ENCODE results near the gene TNFSF10.

The TNFSF10 gene

GRCh38 chr3:172538368-172539151 is 15.3 kb upstream of the TNFSF10 start:
- no peak for TF ChIP-seq EZH2phosphoT487 (IDR thresholded peaks at IDR 0.05; ENCODE audit: borderline replicate concordance)
- TF ChIP-seq CTCF (conservative IDR thresholded peaks at IDR 0.05; ENCODE audit: low read length), result no peak
- Histone ChIP-seq H3K79me2 (ENCODE audit: insufficient read depth, low read length) (no peaks in the 10 kb centered on the region), H3K4me2 (ENCODE audit: low read depth, low read length, poor library complexity, severe bottlenecking) (no peak overlapping the region), H4K20me1 (ENCODE audit: insufficient read depth, low read length, poor library complexity, severe bottlenecking) (no peaks in the 10 kb centered on the region), H3K27me3 (ENCODE audit: insufficient read depth, low read length, poor library complexity, severe bottlenecking) (no peaks in the 10 kb centered on the region), H3K9me2 (replicated peaks; ENCODE audit: low read depth, low read length) (no peaks in the 10 kb centered on the region), H3K9me3 (ENCODE audit: insufficient read depth, low read depth, low read length) (no peaks in the 10 kb centered on the region), H3K4me1 (ENCODE audit: insufficient read depth, low read length, poor library complexity, severe bottlenecking) (peaks cover 10% of the 10 kb centered on the region), H3K4me3 (ENCODE audit: low read length, poor library complexity, severe bottlenecking) (no peak overlapping the region), H2AFZ (ENCODE audit: low read length) (no peak overlapping the region), H3K36me3 (ENCODE audit: insufficient read depth, low read length) (no peaks in the 10 kb centered on the region), H3F3A (ENCODE audit: low read depth) (no peaks in the 10 kb centered on the region), H3K9ac (ENCODE audit: low read depth, low read length, poor library complexity, severe bottlenecking) (no peak overlapping the region)

GRCh38 chr3:172537507-172538158 is 14.4 kb upstream of the TNFSF10 start:
- H3K36me3 ChIP-seq (ENCODE audit: insufficient read depth, low read length), result no peaks in the 10 kb centered on the region
- no peaks in the 10 kb centered on the region for H3K27me3 ChIP-seq (ENCODE audit: insufficient read depth, low read length, poor library complexity, severe bottlenecking)
- TF ChIP-seq CTCF (conservative IDR thresholded peaks at IDR 0.05; ENCODE audit: low read length) (no peak), EZH2phosphoT487 (IDR thresholded peaks at IDR 0.05; ENCODE audit: borderline replicate concordance) (no peak)
- H3K4me2 ChIP-seq (ENCODE audit: low read depth, low read length, poor library complexity, severe bottlenecking), result no peak overlapping the region
- no peaks in the 10 kb centered on the region for H3F3A ChIP-seq (ENCODE audit: low read depth)
- H3K9me2 ChIP-seq (replicated peaks; ENCODE audit: low read depth, low read length), result no peaks in the 10 kb centered on the region
- peak overlapping the region; percentile 33 for H3K9ac ChIP-seq (ENCODE audit: low read depth, low read length, poor library complexity, severe bottlenecking)
- H3K4me1 ChIP-seq (ENCODE audit: insufficient read depth, low read length, poor library complexity, severe bottlenecking), result peaks cover 10% of the 10 kb centered on the region
- no peaks in the 10 kb centered on the region for H3K9me3 ChIP-seq (ENCODE audit: insufficient read depth, low read depth, low read length)
- no peak overlapping the region for H3K4me3 ChIP-seq (ENCODE audit: low read length, poor library complexity, severe bottlenecking)
- H4K20me1 ChIP-seq (ENCODE audit: insufficient read depth, low read length, poor library complexity, severe bottlenecking), result no peaks in the 10 kb centered on the region
- H3K79me2 ChIP-seq (ENCODE audit: insufficient read depth, low read length), result no peaks in the 10 kb centered on the region
- H2AFZ ChIP-seq (ENCODE audit: low read length), result peak overlapping the region; percentile 48; the same call in 1 of the 2 replicates

GRCh38 chr3:172536993-172537419 is 13.8 kb upstream of the TNFSF10 start:
- H3K4me3 ChIP-seq (ENCODE audit: low read length, poor library complexity, severe bottlenecking), result no peak overlapping the region
- no peak for TF ChIP-seq EZH2phosphoT487 (IDR thresholded peaks at IDR 0.05; ENCODE audit: borderline replicate concordance)
- no peak for TF ChIP-seq CTCF (conservative IDR thresholded peaks at IDR 0.05; ENCODE audit: low read length)
- no peaks in the 10 kb centered on the region for H3F3A ChIP-seq (ENCODE audit: low read depth)
- no peaks in the 10 kb centered on the region for H4K20me1 ChIP-seq (ENCODE audit: insufficient read depth, low read length, poor library complexity, severe bottlenecking)
- H3K4me2 ChIP-seq (ENCODE audit: low read depth, low read length, poor library complexity, severe bottlenecking), result no peak overlapping the region
- H3K9me2 ChIP-seq (replicated peaks; ENCODE audit: low read depth, low read length), result no peaks in the 10 kb centered on the region
- H3K79me2 ChIP-seq (ENCODE audit: insufficient read depth, low read length), result no peaks in the 10 kb centered on the region
- peaks cover 10% of the 10 kb centered on the region for H3K4me1 ChIP-seq (ENCODE audit: insufficient read depth, low read length, poor library complexity, severe bottlenecking)
- no peaks in the 10 kb centered on the region for H3K27me3 ChIP-seq (ENCODE audit: insufficient read depth, low read length, poor library complexity, severe bottlenecking)
- peak overlapping the region; percentile 33 for H3K9ac ChIP-seq (ENCODE audit: low read depth, low read length, poor library complexity, severe bottlenecking)
- no peaks in the 10 kb centered on the region for H3K9me3 ChIP-seq (ENCODE audit: insufficient read depth, low read depth, low read length)
- peak overlapping the region; percentile 48; the same call in 1 of the 2 replicates for H2AFZ ChIP-seq (ENCODE audit: low read length)
- H3K36me3 ChIP-seq (ENCODE audit: insufficient read depth, low read length), result no peaks in the 10 kb centered on the region

Data from Loucy (cell line).